ENCODE data around the gene GPATCH8.
A peak's percentile ranks its signal among the peaks of the same experiment; 100 is the strongest.
"Not testable (repeated sequence)": the region's sequence is repeated elsewhere in the genome, so short reads cannot be mapped to it uniquely, and the experiment has no call there.

Gene GPATCH8

DNA sequence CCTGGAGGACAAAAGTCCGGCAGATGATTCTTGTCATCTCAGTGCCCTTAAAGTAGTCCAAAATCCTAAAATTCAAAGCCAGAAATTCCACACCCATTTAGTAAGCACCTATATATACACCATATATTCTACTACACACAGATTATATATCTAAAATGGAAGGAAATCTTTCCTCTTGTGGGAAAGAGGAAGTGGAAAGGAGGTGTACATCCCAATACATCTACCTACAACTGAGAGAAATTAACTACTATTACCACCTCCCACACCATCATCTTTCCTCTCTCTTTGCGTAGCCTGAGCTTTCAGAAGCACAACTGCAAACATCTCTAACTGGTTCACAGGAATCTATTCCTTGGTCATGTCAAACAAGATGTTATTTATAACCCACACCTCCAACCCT is 108.4 kb downstream of the GPATCH8 start:
- no peak for DNase-seq

- DNase-seq = not testable (repeated sequence)
Measured at GRCh38 chr17:44394112-44394511, 109.1 kb downstream of the GPATCH8 start.

GRCh38 chr17:44390250-44390870 is 112.8 kb downstream of the GPATCH8 start:
- DNase-seq = no peak

- DNase-seq = no peak
Measured at GRCh38 chr17:44389723-44390202, 113.4 kb downstream of the GPATCH8 start.

- no peak for DNase-seq
Measured at GRCh38 chr17:44389281-44389680, 113.9 kb downstream of the GPATCH8 start, which contains the start of gene ITGA2B. ITGA2B (minus strand) TSS chr17:44389649; CDS start chr17:44389473, 176 bp downstream.

DNA sequence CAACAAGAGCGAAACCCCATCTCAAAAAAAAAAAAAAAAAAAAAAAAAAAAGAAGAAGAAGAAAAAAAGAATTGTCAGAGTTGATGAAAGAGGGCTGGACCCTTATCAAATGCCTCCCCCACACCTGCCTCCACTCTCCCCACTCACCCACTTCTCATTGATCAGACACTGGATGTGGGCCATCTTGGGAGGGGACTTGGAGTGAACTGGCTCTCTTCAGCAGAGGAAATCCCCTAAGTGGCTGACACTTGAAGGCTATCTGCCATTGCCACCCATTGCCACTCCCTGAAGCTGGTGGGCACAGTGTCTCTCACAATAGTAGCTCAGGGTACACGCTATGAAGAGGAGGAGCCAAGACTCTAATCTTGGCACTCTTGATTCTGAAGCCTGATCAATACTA is 115.4 kb downstream of the GPATCH8 start:
- DNase-seq = no peak

GRCh38 chr17:44386182-44386525 is 117.1 kb downstream of the GPATCH8 start:
- no peak for DNase-seq

DNA sequence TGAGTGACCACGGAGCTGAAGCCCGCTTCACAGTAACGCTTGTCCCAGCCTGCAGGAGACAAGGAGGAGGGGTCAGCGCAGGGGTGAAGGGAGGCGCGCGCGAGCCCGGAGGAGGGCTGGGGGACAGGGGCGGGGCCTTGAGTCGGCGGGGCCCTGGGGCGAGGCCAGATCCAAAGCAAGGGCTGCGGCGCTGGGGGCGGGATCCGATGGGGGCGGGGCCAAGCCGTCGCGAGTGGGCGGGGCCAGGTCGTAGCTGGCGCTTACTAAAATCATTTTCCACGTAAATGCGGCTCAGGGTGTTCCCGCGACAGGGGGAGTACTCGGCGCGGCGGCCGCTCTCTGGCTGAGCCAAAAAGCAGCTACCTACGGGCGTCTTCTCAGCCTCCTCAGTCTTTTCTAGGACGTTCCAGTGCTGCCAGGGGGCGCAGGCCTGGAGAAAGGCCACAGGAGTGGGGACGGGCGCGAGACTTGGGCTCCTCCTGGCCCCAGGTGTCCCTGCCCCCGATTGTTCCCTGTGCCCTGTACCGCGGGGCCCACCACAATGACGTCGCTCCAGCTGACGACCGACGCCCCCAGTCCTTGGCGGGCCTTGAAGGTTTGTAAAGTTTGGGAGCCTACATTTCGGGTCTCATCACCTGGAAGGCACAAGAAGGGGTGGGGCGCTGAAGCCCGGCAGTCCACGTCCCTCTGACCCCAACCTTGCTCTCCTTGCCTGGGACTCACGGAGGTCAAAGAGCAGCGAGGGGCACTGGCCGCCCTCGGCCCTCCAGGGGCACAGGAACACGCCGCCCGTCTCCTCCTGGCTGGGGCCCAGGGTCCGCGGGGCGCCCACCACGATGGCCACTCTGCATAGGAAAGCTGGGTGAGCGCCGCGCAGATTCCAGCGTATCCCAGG is 117.7 kb downstream of the GPATCH8 start:
- DNase-seq = peak; percentile 25

GRCh38 chr17:44384823-44385286 is 118.4 kb downstream of the GPATCH8 start:
- no peak for DNase-seq

GRCh38 chr17:44384281-44384822 is 118.9 kb downstream of the GPATCH8 start:
- no peak for DNase-seq

DNA sequence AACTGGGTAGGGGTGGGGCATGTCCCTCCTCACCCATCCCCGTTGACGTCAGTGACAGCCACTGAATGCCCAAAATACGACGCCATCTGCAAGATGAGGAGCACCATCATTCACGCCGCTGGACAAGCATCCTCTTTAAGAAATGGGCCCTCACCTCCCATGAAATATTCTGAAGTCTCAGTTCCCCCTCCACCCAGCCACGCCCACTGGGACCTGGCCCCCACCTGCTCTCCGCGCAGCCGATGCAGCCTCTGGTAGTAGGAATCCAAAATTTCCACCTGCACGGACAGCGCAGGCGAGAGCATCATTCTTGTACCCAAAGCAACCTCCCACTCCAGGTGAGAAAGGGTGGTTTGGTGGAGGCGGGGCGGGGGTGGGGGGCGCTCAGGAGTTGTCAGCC is 119.3 kb downstream of the GPATCH8 start:
- no peak for DNase-seq

DNA sequence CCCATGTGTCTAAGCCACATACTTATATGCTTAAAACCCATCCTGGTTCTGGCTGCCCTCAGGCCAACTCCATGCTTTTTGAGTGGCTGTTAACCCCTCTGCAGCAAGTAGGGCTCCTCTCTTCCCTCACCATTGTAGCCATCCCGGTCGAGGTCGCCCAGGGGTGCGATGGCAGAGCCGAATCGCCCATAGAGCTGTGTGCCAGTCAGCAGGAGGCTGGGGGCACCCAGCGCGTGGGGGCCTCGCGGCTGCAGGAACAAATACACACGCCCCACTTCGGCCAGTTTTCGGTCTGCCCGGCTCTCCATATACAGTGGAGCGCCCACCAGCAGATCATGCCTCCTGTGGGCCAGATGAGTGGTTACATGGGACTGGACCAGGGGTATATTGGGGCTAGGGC is 119.8 kb downstream of the GPATCH8 start:
- DNase-seq = no peak

DNA sequence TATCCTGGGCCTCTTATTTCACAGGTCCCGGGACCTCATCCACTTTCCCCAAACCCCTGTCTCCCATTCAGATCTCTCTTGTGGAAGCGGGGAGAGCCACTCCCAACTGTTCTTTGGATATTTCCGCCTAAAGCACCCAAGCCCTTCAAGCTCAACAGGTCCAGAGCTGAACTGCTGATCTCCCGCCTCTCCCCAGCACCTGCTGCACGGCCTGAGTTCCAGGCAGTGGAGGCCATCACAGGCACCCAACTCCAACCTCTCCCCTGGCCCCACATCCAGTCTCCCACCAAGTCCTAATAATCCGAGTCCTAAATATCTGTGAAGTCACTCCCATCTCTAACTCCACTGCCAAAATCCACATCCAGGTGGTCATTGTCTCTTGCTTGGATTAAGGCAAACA is 120.3 kb downstream of the GPATCH8 start:
- no peak for DNase-seq

- no peak for DNase-seq
Measured at GRCh38 chr17:44381810-44382305, 121.3 kb downstream of the GPATCH8 start.

- no peak for DNase-seq
Measured at GRCh38 chr17:44380767-44381166, 122.4 kb downstream of the GPATCH8 start.

DNA sequence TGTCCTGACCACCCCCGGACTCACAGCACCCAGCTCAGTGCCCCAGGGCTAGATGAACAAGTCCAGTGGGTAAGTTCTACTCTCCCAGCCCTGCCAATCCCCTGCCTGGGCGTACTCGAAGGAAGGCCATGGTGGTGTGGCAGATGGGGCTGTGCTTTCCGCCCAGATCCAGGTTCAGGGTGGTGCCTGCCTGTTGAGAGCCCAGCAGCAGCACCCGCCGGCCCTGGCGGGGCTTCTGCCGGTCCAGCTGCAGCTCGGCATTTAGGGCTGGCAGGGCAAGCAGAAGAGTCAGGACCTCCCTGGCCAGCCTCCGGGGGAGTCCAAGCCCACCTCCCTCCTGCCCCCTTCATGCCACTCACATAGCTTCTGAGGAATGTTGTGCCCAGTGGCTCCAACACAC is 123.3 kb downstream of the GPATCH8 start:
- no peak for DNase-seq

DNA sequence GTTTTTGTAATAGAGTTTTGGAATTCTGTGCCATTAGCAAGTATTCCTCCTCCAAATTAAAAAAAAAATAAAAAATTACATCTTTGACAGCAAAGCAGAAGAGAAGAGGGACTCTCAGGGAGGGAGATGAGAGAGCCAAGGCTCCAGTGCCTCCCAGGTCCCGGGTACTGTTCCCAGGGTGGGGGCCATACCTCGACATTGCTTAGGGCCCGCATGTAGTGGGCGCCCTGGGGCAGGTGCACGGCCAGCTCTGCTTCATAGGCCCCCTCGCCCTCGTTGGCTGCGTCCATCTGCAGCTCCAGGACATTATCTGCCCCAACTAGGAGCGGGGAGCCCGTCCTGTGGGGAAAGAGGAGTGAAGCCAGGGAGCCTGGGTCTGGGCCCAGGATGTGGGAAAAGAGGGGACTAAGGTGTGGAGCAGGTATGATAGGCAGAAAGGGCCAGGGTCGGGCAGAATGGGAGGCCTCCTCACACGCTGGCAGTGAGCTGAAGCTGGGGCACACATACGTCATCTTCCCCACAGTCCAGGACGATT is 125.0 kb downstream of the GPATCH8 start:
- no peak for DNase-seq

DNA sequence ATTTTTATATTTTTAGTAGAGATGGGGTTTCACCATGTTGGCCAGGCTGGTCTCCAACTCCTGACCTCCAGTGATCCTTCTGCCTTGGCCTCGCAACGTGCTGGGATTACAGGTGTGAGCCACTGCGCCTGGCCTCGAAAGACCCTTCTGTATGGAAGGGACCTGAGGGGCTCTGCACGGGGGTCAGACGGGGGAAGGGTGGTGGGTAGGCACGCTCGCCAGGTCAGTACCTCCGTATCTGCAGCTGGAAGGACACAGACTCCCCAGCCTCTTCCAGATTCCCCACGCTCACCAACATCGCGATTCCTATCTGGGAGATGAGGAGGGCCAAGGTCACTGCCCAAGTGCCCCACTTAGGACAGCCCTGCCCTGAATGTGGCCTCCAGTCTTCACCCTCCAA is 126.4 kb downstream of the GPATCH8 start:
- no peak for DNase-seq

- DNase-seq = no peak
Measured at GRCh38 chr17:44376124-44376523, 127.1 kb downstream of the GPATCH8 start.

DNA sequence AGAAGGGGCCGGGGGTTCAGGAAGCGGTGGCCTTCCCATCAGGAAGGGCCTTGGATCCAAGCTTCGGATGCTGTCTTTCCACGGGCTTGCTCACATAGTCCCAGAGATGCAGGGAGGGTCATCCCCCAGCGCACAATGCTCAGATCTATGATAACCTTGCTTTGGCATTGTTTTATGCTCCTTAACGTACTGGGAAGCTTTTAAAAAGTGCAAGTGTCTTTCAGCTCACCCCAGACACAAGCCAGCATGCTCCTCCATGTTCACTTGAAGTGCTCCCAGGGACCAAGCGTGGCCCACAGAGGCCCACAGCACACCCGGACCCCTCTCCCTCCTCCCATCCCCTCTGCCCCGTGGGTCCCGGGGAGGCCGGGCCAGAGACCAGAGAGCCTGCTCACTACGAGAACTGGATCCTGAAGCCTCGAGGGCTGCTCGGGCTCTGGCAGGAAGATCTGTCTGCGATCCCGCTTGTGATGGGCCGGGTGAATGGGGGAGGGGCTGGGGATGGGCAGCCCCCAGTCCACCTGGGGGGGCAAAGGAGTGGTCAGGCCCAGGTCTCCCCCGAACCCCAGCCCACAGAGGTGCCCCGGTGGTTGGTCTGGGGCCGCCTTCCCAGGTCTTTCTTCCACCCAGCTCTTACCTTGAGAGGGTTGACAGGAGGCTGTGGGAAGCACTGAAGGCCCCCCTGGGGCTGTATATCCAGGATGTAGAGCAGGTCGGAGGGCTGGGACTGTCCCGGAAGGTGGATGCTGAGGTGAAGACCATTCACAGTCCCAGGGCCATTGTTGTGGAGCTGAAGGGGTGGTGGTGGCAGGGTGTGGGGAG is 127.8 kb downstream of the GPATCH8 start:
- DNase-seq = no peak

DNA sequence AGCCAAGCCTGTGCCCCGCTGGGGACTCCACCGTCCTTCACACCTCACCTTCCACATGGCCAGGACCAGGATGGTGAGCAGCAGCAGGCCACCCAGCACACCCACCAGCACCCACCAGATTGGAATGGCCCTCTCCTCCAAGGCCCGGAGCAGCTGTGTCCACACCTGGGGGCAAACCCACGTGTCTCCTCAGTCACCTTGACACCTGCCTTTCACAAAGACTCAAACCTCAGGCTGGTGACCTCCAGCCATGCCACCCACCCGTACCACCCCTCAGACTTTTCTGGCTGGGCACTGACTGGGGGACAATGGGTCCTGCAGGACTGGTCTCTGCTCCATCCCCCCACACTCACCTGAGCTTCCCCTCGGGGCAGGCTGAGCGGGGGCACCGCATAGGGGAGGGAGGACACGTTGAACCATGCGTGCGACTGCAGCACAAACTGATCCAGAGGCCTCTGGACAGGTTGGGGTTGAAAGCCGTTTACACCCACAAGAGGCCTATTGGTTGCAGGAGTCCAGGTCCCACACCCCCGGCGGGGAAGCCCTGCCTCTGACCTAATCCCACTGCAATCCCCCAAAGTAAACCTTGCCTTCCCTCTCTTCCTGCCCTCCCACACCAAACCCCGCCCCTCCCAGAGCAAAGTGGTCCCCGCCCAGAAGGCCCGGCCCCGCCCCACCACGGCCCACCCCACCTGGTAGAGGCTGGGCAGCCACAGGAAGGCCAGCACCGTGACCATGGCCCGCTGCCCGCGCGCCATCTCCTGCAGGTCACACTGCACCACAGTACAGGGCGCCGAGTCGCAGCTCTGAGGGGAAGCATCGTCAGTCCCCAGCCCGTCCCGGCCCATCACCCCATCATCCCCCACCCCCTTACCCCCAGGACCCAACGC is 128.7 kb downstream of the GPATCH8 start:
- peak; percentile 25 for DNase-seq

Measured in NCI-H2029 (cell line).